ENCODE results near the gene TRPC3.

The TRPC3 gene

GRCh38 chr4:121978172-121978516 lies 26.3 kb upstream of the TRPC3 start:
- Histone ChIP-seq H3K36me3 (ENCODE audit: control insufficient read depth in 2 of 2, insufficient read depth in 1 of 2, low read length in 2 of 2) (no peaks in the 10 kb centered on the region), H3K4me3 (ENCODE audit: low read depth, low read length) (no peak overlapping the region), H3K4me1 (ENCODE audit: control insufficient read depth, insufficient read depth, low read length) (no peaks in the 10 kb centered on the region), H3K27ac (ENCODE audit: extremely low read depth, low read depth, low read length) (no peak overlapping the region), H3K9me3 (ENCODE audit: control insufficient read depth, insufficient read depth, low read depth, low read length) (no peaks in the 10 kb centered on the region)
- POLR2A ChIA-PET: no interaction called here
- TF ChIP-seq ZNF121 (tag by site-specific recombination; IDR thresholded peaks at IDR 0.05): no peak
- TF ChIP-seq ZNF623 (tag by site-specific recombination; IDR thresholded peaks at IDR 0.05): no peak
- no peak for TF ChIP-seq ZSCAN4 (tag by site-specific recombination; IDR thresholded peaks at IDR 0.05)
- no peak for TF ChIP-seq ZNF621 (tag by site-specific recombination; IDR thresholded peaks at IDR 0.05)
- no peak for TF ChIP-seq KLF7 (tag by site-specific recombination; IDR thresholded peaks at IDR 0.05; ENCODE audit: borderline replicate concordance)
- no peak for TF ChIP-seq ZNF175 (tag by site-specific recombination; IDR thresholded peaks at IDR 0.05)
- CTCF ChIA-PET: no interaction called here

DNA sequence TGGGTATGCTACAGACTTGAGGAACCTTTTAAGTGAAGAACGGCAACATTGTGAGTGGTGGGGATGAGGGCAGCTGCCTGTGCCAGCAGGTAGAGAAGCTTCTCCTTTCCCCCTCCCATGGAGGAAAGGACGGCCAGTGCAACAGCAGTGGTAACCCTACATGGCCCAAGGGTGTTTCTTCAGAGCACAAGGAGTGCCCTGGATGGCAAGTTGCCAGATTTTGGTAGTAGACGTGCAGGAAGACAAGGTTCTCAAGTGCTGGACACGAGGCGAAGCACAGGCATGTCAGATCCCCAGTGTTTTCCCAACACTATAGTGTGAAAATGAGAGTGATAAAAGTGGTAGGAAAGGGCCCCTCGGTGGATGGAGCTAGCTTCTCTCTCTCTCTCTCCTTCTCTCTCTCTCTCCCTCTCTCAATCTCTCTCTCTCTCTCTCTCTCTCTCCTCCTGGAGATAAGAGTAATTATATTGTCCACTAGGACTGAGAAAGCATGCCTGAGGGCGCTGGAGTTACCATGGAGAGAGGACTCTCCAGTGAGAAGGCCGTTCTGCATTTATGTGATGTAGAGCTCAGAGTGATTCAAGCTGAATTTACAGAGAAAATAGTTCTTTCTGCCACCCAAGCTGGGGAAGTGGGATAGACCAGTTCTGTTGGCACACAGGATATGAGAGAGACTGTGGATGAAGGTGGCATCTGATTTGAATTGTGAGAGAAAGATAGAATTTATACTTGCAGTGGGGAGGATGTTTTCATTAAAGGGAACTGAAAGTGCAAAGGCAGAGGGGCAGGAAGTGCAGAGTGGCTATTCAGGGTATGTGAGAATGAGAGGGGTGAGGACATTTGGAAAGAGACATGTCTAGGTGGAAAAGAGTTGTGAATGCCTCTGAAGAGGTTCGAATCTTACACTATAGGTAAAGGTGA lies 25.7 kb upstream of the TRPC3 start:
- TF ChIP-seq HOXD13 (CRISPR knock-in tag; IDR thresholded peaks at IDR 0.05; ENCODE audit: borderline replicate concordance) (no peak), ZBTB20 (tag by site-specific recombination; IDR thresholded peaks at IDR 0.05) (no peak), ZNF280C (tag by site-specific recombination; IDR thresholded peaks at IDR 0.05) (no peak), ZNF341 (tag by site-specific recombination; IDR thresholded peaks at IDR 0.05; ENCODE audit: low read depth) (no peak), ZNF529 (tag by site-specific recombination; IDR thresholded peaks at IDR 0.05; ENCODE audit: insufficient replicate concordance) (no peak), ZSCAN30 (tag by site-specific recombination; IDR thresholded peaks at IDR 0.05) (no peak), TRIM28 (IDR thresholded peaks at IDR 0.05; ENCODE audit: borderline replicate concordance, low read length) (peak; percentile 75), ZNF596 (tag by site-specific recombination; IDR thresholded peaks at IDR 0.05) (peak; percentile 74; the same call in 1 of the 2 replicates), INSM2 (tag by site-specific recombination; IDR thresholded peaks at IDR 0.05) (no peak), ZBTB49 (tag by site-specific recombination; IDR thresholded peaks at IDR 0.05; ENCODE audit: low read depth) (no peak), PRDM1 (tag by site-specific recombination; IDR thresholded peaks at IDR 0.05) (peak; percentile 42), RBAK (tag by site-specific recombination; IDR thresholded peaks at IDR 0.05) (no peak), ZNF585B (tag by site-specific recombination; IDR thresholded peaks at IDR 0.05) (no peak), ZNF621 (tag by site-specific recombination; IDR thresholded peaks at IDR 0.05) (no peak), KLF8 (tag by site-specific recombination; IDR thresholded peaks at IDR 0.05) (no peak), IKZF3 (tag by site-specific recombination; IDR thresholded peaks at IDR 0.05) (no peak), ZNF324 (tag by site-specific recombination; IDR thresholded peaks at IDR 0.05) (no peak), MYNN (tag by site-specific recombination; IDR thresholded peaks at IDR 0.05; ENCODE audit: borderline replicate concordance) (no peak)
- TF ChIP-seq, protein P1, sequence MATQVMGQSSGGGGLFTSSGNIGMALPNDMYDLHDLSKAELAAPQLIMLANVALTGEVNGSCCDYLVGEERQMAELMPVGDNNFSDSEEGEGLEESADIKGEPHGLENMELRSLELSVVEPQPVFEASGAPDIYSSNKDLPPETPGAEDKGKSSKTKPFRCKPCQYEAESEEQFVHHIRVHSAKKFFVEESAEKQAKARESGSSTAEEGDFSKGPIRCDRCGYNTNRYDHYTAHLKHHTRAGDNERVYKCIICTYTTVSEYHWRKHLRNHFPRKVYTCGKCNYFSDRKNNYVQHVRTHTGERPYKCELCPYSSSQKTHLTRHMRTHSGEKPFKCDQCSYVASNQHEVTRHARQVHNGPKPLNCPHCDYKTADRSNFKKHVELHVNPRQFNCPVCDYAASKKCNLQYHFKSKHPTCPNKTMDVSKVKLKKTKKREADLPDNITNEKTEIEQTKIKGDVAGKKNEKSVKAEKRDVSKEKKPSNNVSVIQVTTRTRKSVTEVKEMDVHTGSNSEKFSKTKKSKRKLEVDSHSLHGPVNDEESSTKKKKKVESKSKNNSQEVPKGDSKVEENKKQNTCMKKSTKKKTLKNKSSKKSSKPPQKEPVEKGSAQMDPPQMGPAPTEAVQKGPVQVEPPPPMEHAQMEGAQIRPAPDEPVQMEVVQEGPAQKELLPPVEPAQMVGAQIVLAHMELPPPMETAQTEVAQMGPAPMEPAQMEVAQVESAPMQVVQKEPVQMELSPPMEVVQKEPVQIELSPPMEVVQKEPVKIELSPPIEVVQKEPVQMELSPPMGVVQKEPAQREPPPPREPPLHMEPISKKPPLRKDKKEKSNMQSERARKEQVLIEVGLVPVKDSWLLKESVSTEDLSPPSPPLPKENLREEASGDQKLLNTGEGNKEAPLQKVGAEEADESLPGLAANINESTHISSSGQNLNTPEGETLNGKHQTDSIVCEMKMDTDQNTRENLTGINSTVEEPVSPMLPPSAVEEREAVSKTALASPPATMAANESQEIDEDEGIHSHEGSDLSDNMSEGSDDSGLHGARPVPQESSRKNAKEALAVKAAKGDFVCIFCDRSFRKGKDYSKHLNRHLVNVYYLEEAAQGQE (tag by site-specific recombination; IDR thresholded peaks at IDR 0.05): peak; percentile 63; the same call in 1 of the 2 replicates
- H3K4me3 ChIP-seq (ENCODE audit: low read depth, low read length): no peak overlapping the region
- ChIA-PET CTCF (no interaction called here), POLR2A (no interaction called here)
- no peaks in the 10 kb centered on the region for H3K36me3 ChIP-seq (ENCODE audit: control insufficient read depth in 2 of 2, insufficient read depth in 1 of 2, low read length in 2 of 2)
- H3K4me1 ChIP-seq (ENCODE audit: control insufficient read depth, insufficient read depth, low read length): no peaks in the 10 kb centered on the region
- no peak overlapping the region for H3K27ac ChIP-seq (ENCODE audit: extremely low read depth, low read depth, low read length)
- H3K9me3 ChIP-seq (ENCODE audit: control insufficient read depth, insufficient read depth, low read depth, low read length): no peaks in the 10 kb centered on the region
